ENCODE measurements around the gene TOP3B. TPM values are rescaled to one million over a fixed set of nuclear protein-coding genes. Genes with fewer than 3 reads are reported as not detected.

The TOP3B gene
- total and polyA plus RNA-seq, 10 of the 15 experiments (the other 5 are each of a cell fraction or from before 2014, with no cell fraction given) = 0.60 to 47.3 (median 33.7) TPM

GRCh38 chr22:21951931-21952465, 30.6 kb downstream of the TOP3B start (continued):
- no peak for TF ChIP-seq NKRF (conservative IDR thresholded peaks at IDR 0.05)

GRCh38 chr22:21951062-21951461, 31.5 kb downstream of the TOP3B start:
- Histone ChIP-seq H3K4me3 (no peak overlapping the region), H3K9ac (ENCODE audit: control insufficient read depth, insufficient read depth, low read length) (no peak overlapping the region), H3K4me2 (ENCODE audit: control insufficient read depth, insufficient read depth) (no peak overlapping the region), H2AFZ (ENCODE audit: control insufficient read depth, low read depth, low read length) (no peak overlapping the region), H3K9me3 (replicated peaks; ENCODE audit: control insufficient read depth, insufficient read depth, low read length) (no peaks in the 10 kb centered on the region), H3K27ac (ENCODE audit: control insufficient read depth, insufficient read depth) (no peak overlapping the region), H4K20me1 (ENCODE audit: control insufficient read depth, insufficient read depth) (no peaks in the 10 kb centered on the region), H3K36me3 (ENCODE audit: control insufficient read depth in 2 of 2, insufficient read depth in 2 of 2, low read length in 1 of 2) (no peaks in the 10 kb centered on the region), H3K79me2 (ENCODE audit: control insufficient read depth, insufficient read depth, low read length) (no peaks in the 10 kb centered on the region), H3K27me3 (replicated peaks in 1 of 2; ENCODE audit: control insufficient read depth in 2 of 2, insufficient read depth in 2 of 2, low read length in 1 of 2) (no peaks in the 10 kb centered on the region), H3K4me1 (ENCODE audit: control insufficient read depth, insufficient read depth, low read length) (no peaks in the 10 kb centered on the region; the same call in 1 of the 2 replicates)
- ATAC-seq (no peak), FAIRE-seq (no peak), DNase-seq (ENCODE audit: low read depth, low spot score) (no peak)
- RAD21 ChIA-PET (ENCODE audit: unreplicated experiment) = no interaction called here
- TSS peak; percentile 59 for BruUV-seq (replicated peaks)
- CTCF ChIA-PET = interaction anchor here (0.7 to 7.2 kb wide), 3 partner anchors 11 to 76 kb away, joined by 4 to 82 read pairs (median 4); no protein-coding TSS in a partner anchor
- WGBS (ENCODE audit: insufficient coverage, insufficient replicate concordance, low lambda C conversion rate, missing lambda C conversion rate) = 81% methylated on average over 6 of the region's 7 CpGs
- POLR2A ChIA-PET = interaction anchor here (0.6 to 0.7 kb wide), 2 partner anchors 257 to 770 kb away, joined by 3 to 7 read pairs; no protein-coding TSS in a partner anchor
- TF ChIP-seq PAX8 (IDR thresholded peaks at IDR 0.05) (no peak), FOS (IDR thresholded peaks at IDR 0.05; ENCODE audit: borderline replicate concordance, extremely low read depth, insufficient read length) (no peak), ZNF217 (IDR thresholded peaks at IDR 0.05) (no peak), MLLT1 (IDR thresholded peaks at IDR 0.05) (no peak), IRF3 (IDR thresholded peaks at IDR 0.05) (no peak), BACH1 (IDR thresholded peaks at IDR 0.05; ENCODE audit: borderline replicate concordance) (no peak), ASH2L (IDR thresholded peaks at IDR 0.05; ENCODE audit: borderline replicate concordance, low read depth) (no peak), SMARCA5 (IDR thresholded peaks at IDR 0.05) (no peak), ZNF274 (IDR thresholded peaks at IDR 0.05; ENCODE audit: insufficient read depth, insufficient read length) (no peak)
- in situ Hi-C loops (cut with MboI) (no loop called here), intact Hi-C loops (cut with micrococcal nuclease; ENCODE audit: unreplicated experiment) (loop anchor here (5.0 kb wide), 1 partner anchor 149 kb away; no protein-coding TSS in a partner anchor)
- SMC1A ChIA-PET (ENCODE audit: uncharacterized antibody, unreplicated experiment) = interaction anchor here (0.6 to 3.6 kb wide), 3 partner anchors 11 to 237 kb away, joined by 3 to 12 read pairs (median 6); no protein-coding TSS in a partner anchor
